ENCODE results near the gene TMPRSS9. TPM values are rescaled to one million over a fixed set of nuclear protein-coding genes. Genes with fewer than 3 reads are reported as not detected.

Gene TMPRSS9
- total and polyA plus RNA-seq, 4 donors = 0.05 to 0.37 (median 0.09) TPM; not detected in 1

GRCh38 chr19:2413159-2413558, 53.1 kb downstream of the TMPRSS9 start:
- peaks cover 0 to 8% (median 2%) of the 10 kb centered on the region in 4 donors for H3K36me3 ChIP-seq (ENCODE audit: control insufficient read depth in 4 of 4, insufficient read depth in 4 of 4, low read length in 4 of 4)
- H3K27ac ChIP-seq (ENCODE audit: low read depth in 1 of 2, low read length in 1 of 2) = no peak overlapping the region
- no peak overlapping the region for H3K4me3 ChIP-seq
- TF ChIP-seq CTCF (IDR thresholded peaks at IDR 0.05; ENCODE audit: control extremely low read depth, extremely low read depth) = no peak
- no peaks in the 10 kb centered on the region for H3K4me1 ChIP-seq (ENCODE audit: control insufficient read depth in 5 of 5, insufficient read depth in 5 of 5, low read length in 5 of 5)
- no peak for ATAC-seq (ENCODE audit: insufficient read depth, low FRiP score)
- no peak for DNase-seq
- no peaks in the 10 kb centered on the region for H3K27me3 ChIP-seq (ENCODE audit: control insufficient read depth in 3 of 3, insufficient read depth in 3 of 3, low read length in 2 of 3)
- 78 to 92% methylated on average over 7 of the region's 7 CpGs for WGBS, 2 donors
- H3K9ac ChIP-seq (ENCODE audit: insufficient read depth in 1 of 2, low read length in 2 of 2) = no peak overlapping the region
- H3K9me3 ChIP-seq (ENCODE audit: control insufficient read depth in 4 of 4, insufficient read depth in 3 of 4, low read length in 3 of 4) = peaks cover 0 to 5% (median 0%) of the 10 kb centered on the region in 4 donors

- Histone ChIP-seq H3K4me1 (ENCODE audit: control insufficient read depth in 5 of 5, insufficient read depth in 5 of 5, low read length in 5 of 5) (no peaks in the 10 kb centered on the region), H3K27ac (ENCODE audit: low read depth in 1 of 2, low read length in 1 of 2) (no peak overlapping the region), H3K9ac (ENCODE audit: insufficient read depth in 1 of 2, low read length in 2 of 2) (no peak overlapping the region), H3K36me3 (ENCODE audit: control insufficient read depth in 4 of 4, insufficient read depth in 4 of 4, low read length in 4 of 4) (peaks cover 0 to 8% (median 2%) of the 10 kb centered on the region in 4 donors), H3K27me3 (ENCODE audit: control insufficient read depth in 3 of 3, insufficient read depth in 3 of 3, low read length in 2 of 3) (no peaks in the 10 kb centered on the region), H3K9me3 (ENCODE audit: control insufficient read depth in 4 of 4, insufficient read depth in 3 of 4, low read length in 3 of 4) (peaks cover 0 to 3% (median 0%) of the 10 kb centered on the region in 4 donors), H3K4me3 (no peak overlapping the region)
- DNase-seq (no peak), ATAC-seq (ENCODE audit: insufficient read depth, low FRiP score) (no peak)
- TF ChIP-seq CTCF (IDR thresholded peaks at IDR 0.05; ENCODE audit: control extremely low read depth, extremely low read depth) = no peak
- WGBS, 2 donors = 89 to 94% methylated on average over 16 of the region's 16 CpGs
Observed at GRCh38 chr19:2413629-2414028, 53.6 kb downstream of the TMPRSS9 start.

- ATAC-seq (ENCODE audit: insufficient read depth, low FRiP score) (no peak), DNase-seq (no peak)
- TF ChIP-seq CTCF (IDR thresholded peaks at IDR 0.05; ENCODE audit: control extremely low read depth, extremely low read depth) = no peak
- no peaks in the 10 kb centered on the region for H3K4me1 ChIP-seq (ENCODE audit: control insufficient read depth in 5 of 5, insufficient read depth in 5 of 5, low read length in 5 of 5)
- no peak overlapping the region for H3K9ac ChIP-seq (ENCODE audit: insufficient read depth in 1 of 2, low read length in 2 of 2)
- H3K36me3 ChIP-seq (ENCODE audit: control insufficient read depth in 4 of 4, insufficient read depth in 4 of 4, low read length in 4 of 4) = peaks cover 0 to 8% (median 2%) of the 10 kb centered on the region in 4 donors
- WGBS, 2 donors = 88% methylated on average over 28 to 29 of the region's 29 CpGs
- H3K4me3 ChIP-seq = no peak overlapping the region
- no peaks in the 10 kb centered on the region for H3K27me3 ChIP-seq (ENCODE audit: control insufficient read depth in 3 of 3, insufficient read depth in 3 of 3, low read length in 2 of 3)
- H3K27ac ChIP-seq (ENCODE audit: low read depth in 1 of 2, low read length in 1 of 2) = no peak overlapping the region
- H3K9me3 ChIP-seq (ENCODE audit: control insufficient read depth in 4 of 4, insufficient read depth in 3 of 4, low read length in 3 of 4) = no peaks in the 10 kb centered on the region
Observed at GRCh38 chr19:2415281-2415972, 55.4 kb downstream of the TMPRSS9 start.

- Histone ChIP-seq H3K9ac (ENCODE audit: insufficient read depth in 1 of 2, low read length in 2 of 2) (no peak overlapping the region), H3K4me3 (no peak overlapping the region), H3K36me3 (ENCODE audit: control insufficient read depth in 4 of 4, insufficient read depth in 4 of 4, low read length in 4 of 4) (peaks cover 0 to 9% (median 2%) of the 10 kb centered on the region in 4 donors), H3K9me3 (ENCODE audit: control insufficient read depth in 4 of 4, insufficient read depth in 3 of 4, low read length in 3 of 4) (no peaks in the 10 kb centered on the region), H3K4me1 (ENCODE audit: control insufficient read depth in 5 of 5, insufficient read depth in 5 of 5, low read length in 5 of 5) (no peaks in the 10 kb centered on the region), H3K27me3 (ENCODE audit: control insufficient read depth in 3 of 3, insufficient read depth in 3 of 3, low read length in 2 of 3) (no peaks in the 10 kb centered on the region), H3K27ac (ENCODE audit: low read depth in 1 of 2, low read length in 1 of 2) (no peak overlapping the region)
- ATAC-seq (ENCODE audit: insufficient read depth, low FRiP score) (no peak), DNase-seq (no peak)
- 66 to 74% methylated on average over 6 of the region's 6 CpGs for WGBS, 2 donors
- TF ChIP-seq CTCF (IDR thresholded peaks at IDR 0.05; ENCODE audit: control extremely low read depth, extremely low read depth) = no peak
Observed at GRCh38 chr19:2415973-2416319, 55.9 kb downstream of the TMPRSS9 start.
